ENCODE data around the gene PPP6R2.

Gene PPP6R2

GRCh38 chr22:50310949-50311444, 32.1 kb upstream of the PPP6R2 start:
- no peak for DNase-seq (ENCODE audit: low read depth, low spot score)
- no peak for TF ChIP-seq CTCF (IDR thresholded peaks at IDR 0.05; ENCODE audit: low read depth, low read length)
- no peak overlapping the region for H3K4me3 ChIP-seq (ENCODE audit: low read depth, low read length)
- in situ Hi-C loops (cut with HindIII; ENCODE audit: low sequenced_read_pairs) = no loop called here

GRCh38 chr22:50311606-50312351, 31.3 kb upstream of the PPP6R2 start:
- no peak overlapping the region for H3K4me3 ChIP-seq (ENCODE audit: low read depth, low read length)
- DNase-seq (ENCODE audit: low read depth, low spot score) = no peak
- in situ Hi-C loops (cut with HindIII; ENCODE audit: low sequenced_read_pairs) = no loop called here
- TF ChIP-seq CTCF (IDR thresholded peaks at IDR 0.05; ENCODE audit: low read depth, low read length) = no peak

- no peak overlapping the region for H3K4me3 ChIP-seq (ENCODE audit: low read depth, low read length)
- in situ Hi-C loops (cut with HindIII; ENCODE audit: low sequenced_read_pairs) = no loop called here
- TF ChIP-seq CTCF (IDR thresholded peaks at IDR 0.05; ENCODE audit: low read depth, low read length) = no peak
- no peak for DNase-seq (ENCODE audit: low read depth, low spot score)
Measured at GRCh38 chr22:50312371-50312770, 30.8 kb upstream of the PPP6R2 start.

GRCh38 chr22:50313021-50313420, 30.1 kb upstream of the PPP6R2 start:
- no peak overlapping the region for H3K4me3 ChIP-seq (ENCODE audit: low read depth, low read length)
- DNase-seq (ENCODE audit: low read depth, low spot score) = no peak
- TF ChIP-seq CTCF (IDR thresholded peaks at IDR 0.05; ENCODE audit: low read depth, low read length) = no peak
- in situ Hi-C loops (cut with HindIII; ENCODE audit: low sequenced_read_pairs) = no loop called here

GRCh38 chr22:50313600-50313999, 29.5 kb upstream of the PPP6R2 start:
- in situ Hi-C loops (cut with HindIII; ENCODE audit: low sequenced_read_pairs) = no loop called here
- no peak for TF ChIP-seq CTCF (IDR thresholded peaks at IDR 0.05; ENCODE audit: low read depth, low read length)
- DNase-seq (ENCODE audit: low read depth, low spot score) = no peak
- no peak overlapping the region for H3K4me3 ChIP-seq (ENCODE audit: low read depth, low read length)

GRCh38 chr22:50314081-50314454, 29.1 kb upstream of the PPP6R2 start:
- TF ChIP-seq CTCF (IDR thresholded peaks at IDR 0.05; ENCODE audit: low read depth, low read length) = no peak
- no peak overlapping the region for H3K4me3 ChIP-seq (ENCODE audit: low read depth, low read length)
- no peak for DNase-seq (ENCODE audit: low read depth, low spot score)
- in situ Hi-C loops (cut with HindIII; ENCODE audit: low sequenced_read_pairs) = no loop called here
